BJ (cell line): Measurements from ENCODE around the gene IGFN1. TPM values are rescaled to one million over a fixed set of nuclear protein-coding genes. Genes with fewer than 3 reads are reported as not detected.

Source experiments
- CTCF ChIA-PET: fragments of 350-600 bp; formaldehyde crosslinking; extraction: SDS; loops from one replicate; lab custom pipeline; 2021; ENCODE audit warnings: antibody characterized with exemption, inconsistent platforms; lab: Yijun Ruan, JAX
- POLR2A ChIA-PET: fragments of 300-600 bp; sonication (Branson Sonifier 250); formaldehyde crosslinking; extraction: SDS; loops from one replicate; lab custom pipeline; 2021; ENCODE audit warnings: antibody characterized with exemption; lab: Charles Lee
- DNase-seq: peaks from one replicate; pipeline ENCODE4 v3.0.0-alpha.2; 2011; ENCODE audit warnings: low read depth
- H3K27me3 ChIP-seq: 2 replicates; pipeline ENCODE4 v1.6.0; 2011; ENCODE audit warnings: low read length; ENCODE audit not compliant: control insufficient read depth, insufficient read depth
- H3K36me3 ChIP-seq: 2 replicates; pipeline ENCODE4 v1.5.1; 2011; ENCODE audit warnings: low read length; ENCODE audit not compliant: control insufficient read depth, insufficient read depth
- H3K4me3 ChIP-seq: 2 replicates; pipeline ENCODE4 v1.5.1; 2011; ENCODE audit warnings: low read depth, mild to moderate bottlenecking, control low read depth, low read length
- polyA plus RNA-seq: library from polyadenylated mRNA; depleted of rRNA; stranded (reverse); fragments of >200 nt; gene quantifications from 2 replicates; pipeline ENCODE4 v1.2.3, GENCODE V29; 2011
- TF ChIP-seq, protein P1 (sequence below): IDR thresholded peaks from 2 replicates; pipeline ENCODE4 v1.5.1; 2011; ENCODE audit warnings: low read depth, mild to moderate bottlenecking, control low read depth, inconsistent platforms, low read length, moderate library complexity; ENCODE audit not compliant: insufficient read depth

Gene IGFN1
- polyA plus RNA-seq, 1 experiment, result not detected

GRCh38 chr1:201270616-201271390, 80.2 kb downstream of the IGFN1 start:
- H3K4me3 ChIP-seq, result no peak overlapping the region
- DNase-seq, result no peak
- no peaks in the 10 kb centered on the region for H3K27me3 ChIP-seq
- no peaks in the 10 kb centered on the region for H3K36me3 ChIP-seq
- ChIA-PET POLR2A (no interaction called here), CTCF (interaction anchor here (1.1 to 1.2 kb wide), 2 partner anchors 8 to 17 kb away, joined by 4 to 5 read pairs; no protein-coding TSS in a partner anchor)
- TF ChIP-seq, protein P1, sequence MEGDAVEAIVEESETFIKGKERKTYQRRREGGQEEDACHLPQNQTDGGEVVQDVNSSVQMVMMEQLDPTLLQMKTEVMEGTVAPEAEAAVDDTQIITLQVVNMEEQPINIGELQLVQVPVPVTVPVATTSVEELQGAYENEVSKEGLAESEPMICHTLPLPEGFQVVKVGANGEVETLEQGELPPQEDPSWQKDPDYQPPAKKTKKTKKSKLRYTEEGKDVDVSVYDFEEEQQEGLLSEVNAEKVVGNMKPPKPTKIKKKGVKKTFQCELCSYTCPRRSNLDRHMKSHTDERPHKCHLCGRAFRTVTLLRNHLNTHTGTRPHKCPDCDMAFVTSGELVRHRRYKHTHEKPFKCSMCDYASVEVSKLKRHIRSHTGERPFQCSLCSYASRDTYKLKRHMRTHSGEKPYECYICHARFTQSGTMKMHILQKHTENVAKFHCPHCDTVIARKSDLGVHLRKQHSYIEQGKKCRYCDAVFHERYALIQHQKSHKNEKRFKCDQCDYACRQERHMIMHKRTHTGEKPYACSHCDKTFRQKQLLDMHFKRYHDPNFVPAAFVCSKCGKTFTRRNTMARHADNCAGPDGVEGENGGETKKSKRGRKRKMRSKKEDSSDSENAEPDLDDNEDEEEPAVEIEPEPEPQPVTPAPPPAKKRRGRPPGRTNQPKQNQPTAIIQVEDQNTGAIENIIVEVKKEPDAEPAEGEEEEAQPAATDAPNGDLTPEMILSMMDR, result no peak

DNA sequence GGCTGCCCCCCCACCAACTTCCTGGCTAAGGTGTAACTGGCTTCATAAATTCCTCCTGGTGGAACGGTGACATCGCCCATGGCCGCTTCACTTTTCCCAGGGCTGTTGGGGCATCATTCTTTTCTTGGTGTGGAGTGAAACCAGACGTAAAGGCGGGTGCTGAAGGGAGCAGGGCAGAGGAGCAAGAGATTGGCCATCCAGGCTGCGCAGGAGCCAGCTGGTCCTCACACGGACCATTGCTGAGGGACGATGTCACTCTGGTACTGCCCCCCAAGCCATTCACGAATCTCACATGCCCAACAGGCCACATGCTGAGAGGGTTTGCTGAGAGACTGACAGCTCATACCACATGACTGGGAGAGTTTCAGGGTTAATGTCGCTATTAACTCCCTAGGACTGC, 82.2 kb downstream of the IGFN1 start:
- CTCF ChIA-PET, result interaction anchor here (0.5 kb wide), 1 partner anchor 163 kb away, joined by 3 read pairs; no protein-coding TSS in a partner anchor

GRCh38 chr1:201274616-201275252, 84.1 kb downstream of the IGFN1 start:
- no peak for DNase-seq
- POLR2A ChIA-PET, result no interaction called here
- Histone ChIP-seq H3K27me3 (no peaks in the 10 kb centered on the region), H3K36me3 (no peaks in the 10 kb centered on the region), H3K4me3 (no peak overlapping the region)
- TF ChIP-seq, protein P1, result no peak
- CTCF ChIA-PET, result no interaction called here

More for the DNA sequence above, 82.2 kb downstream of the IGFN1 start:
- POLR2A ChIA-PET, result no interaction called here
- Histone ChIP-seq H3K27me3 (no peaks in the 10 kb centered on the region), H3K36me3 (no peaks in the 10 kb centered on the region), H3K4me3 (no peak overlapping the region)
- DNase-seq, result no peak
- TF ChIP-seq, protein P1, result no peak

- no peak for DNase-seq
- no peaks in the 10 kb centered on the region for H3K36me3 ChIP-seq
- H3K4me3 ChIP-seq, result no peak overlapping the region
- CTCF ChIA-PET, result no interaction called here
- H3K27me3 ChIP-seq, result no peaks in the 10 kb centered on the region
- POLR2A ChIA-PET, result no interaction called here
- TF ChIP-seq, protein P1, result no peak
These were observed 84.6 kb downstream of the IGFN1 start for GRCh38 chr1:201275253-201275666.

- no peak for DNase-seq
- CTCF ChIA-PET, result interaction anchor here (1.1 kb wide), 1 partner anchor 69 kb away, joined by 4 read pairs; no protein-coding TSS in a partner anchor
- Histone ChIP-seq H3K36me3 (no peaks in the 10 kb centered on the region), H3K27me3 (peaks cover 2% of the 10 kb centered on the region; the same call in 1 of the 2 replicates), H3K4me3 (no peak overlapping the region)
- POLR2A ChIA-PET, result no interaction called here
- TF ChIP-seq, protein P1, result no peak
These were observed 86.3 kb downstream of the IGFN1 start for GRCh38 chr1:201276891-201277290.
